Aorta (tissue), 5 donors: Measurements from ENCODE around the gene FUT7. TPM values are rescaled to one million over a fixed set of nuclear protein-coding genes. Genes with fewer than 3 reads are reported as not detected.
A peak's percentile ranks its signal among the peaks of the same experiment; 100 is the strongest.

Experiments used
- ATAC-seq: fragments of 200-7000 bp; cut with Tn5 transposase; one replicate; pipeline ENCODE4 v1.9.1; 2022; ENCODE audit warnings: moderate library complexity; ENCODE audit not compliant: low FRiP score
- DNase-seq, 2 donors: peaks; one replicate each; pipeline ENCODE4 v3.0.0-alpha.2; 2020
- H3K27ac ChIP-seq, 2 donors: one replicate each; pipeline ENCODE4 v1.5.1; 2013; ENCODE audit warnings: low read length in 2 of 2, mild to moderate bottlenecking in 2 of 2, moderate library complexity in 2 of 2, control low read depth in 1 of 2, inconsistent platforms in 1 of 2, low read depth in 1 of 2
- H3K27me3 ChIP-seq, 2 donors: one replicate each; pipeline ENCODE4 v1.6.1; 2013; ENCODE audit warnings: control low read depth in 1 of 2, low read length in 1 of 2, mild to moderate bottlenecking in 1 of 2, moderate library complexity in 1 of 2; ENCODE audit not compliant: insufficient read depth in 2 of 2, control insufficient read depth in 1 of 2
- H3K36me3 ChIP-seq, 2 donors: one replicate each; pipeline ENCODE4 v1.6.1; 2013; ENCODE audit warnings: control low read depth in 1 of 2, low read length in 1 of 2, mild to moderate bottlenecking in 1 of 2; ENCODE audit not compliant: insufficient read depth in 2 of 2, control insufficient read depth in 1 of 2
- H3K4me1 ChIP-seq, 2 donors: one replicate each; pipeline ENCODE4 v1.6.1; 2013; ENCODE audit warnings: low read length in 2 of 2, control low read depth in 1 of 2, mild to moderate bottlenecking in 1 of 2, moderate library complexity in 1 of 2; ENCODE audit not compliant: insufficient read depth in 2 of 2, control insufficient read depth in 1 of 2
- H3K4me3 ChIP-seq, 2 donors: one replicate each; pipeline ENCODE4 v1.5.1; 2013; ENCODE audit warnings: low read length in 2 of 2, control low read depth in 1 of 2, mild to moderate bottlenecking in 1 of 2
- H3K9me3 ChIP-seq: one replicate; pipeline ENCODE4 v1.6.1; 2013; ENCODE audit warnings: mild to moderate bottlenecking, low read length; ENCODE audit not compliant: control insufficient read depth
- WGBS, 2 donors: extraction: QIAGEN DNeasy Blood & Tissue Kit; methylation state at CpG; one replicate each; pipeline ENCODE4 v1.1.7; 2013; 5-methylcytosine and 5-hydroxymethylcytosine counted together
- intact Hi-C, 2 donors: fragments of 100-400 bp; cut with DNase I; formaldehyde crosslinking; loops; one replicate each; pipeline versions ENCODE4 v1.14.2 to v1.15.0; 2022
- polyA plus RNA-seq, 2 donors: library from polyadenylated mRNA; stranded (reverse); fragments of 200-250 nt; gene quantifications; one replicate each; pipeline ENCODE4 v1.2.3, GENCODE V29; 2013
- total RNA-seq, 2 donors: library from RNA; stranded (reverse); fragmentation: NEBNext Ultra II Directional; extraction: Animal tissue kit (Norgen Biotek cat#: 25700); gene quantifications; one replicate each; pipeline ENCODE4 v1.2.1, GENCODE V29; 2021
- donor health status: healthy with polysubstance abuse.
- donor health status: Bipolar disorder and iron deficiency.
- donor health status: DM: no; HTN: no; CAD: no.
- donor health status: DM: no; HTN: no; CAD: no.
- donor health status: DM: yes; HTN: yes; CAD: no.

Gene FUT7
- total and polyA plus RNA-seq, 4 donors, result 0.27 to 0.68 TPM; not detected in 2

GRCh38 chr9:137075275-137075775 is 43.4 kb upstream of the FUT7 start:
- WGBS, 2 donors, result 83 to 88% methylated on average over 12 of the region's 12 CpGs

DNA sequence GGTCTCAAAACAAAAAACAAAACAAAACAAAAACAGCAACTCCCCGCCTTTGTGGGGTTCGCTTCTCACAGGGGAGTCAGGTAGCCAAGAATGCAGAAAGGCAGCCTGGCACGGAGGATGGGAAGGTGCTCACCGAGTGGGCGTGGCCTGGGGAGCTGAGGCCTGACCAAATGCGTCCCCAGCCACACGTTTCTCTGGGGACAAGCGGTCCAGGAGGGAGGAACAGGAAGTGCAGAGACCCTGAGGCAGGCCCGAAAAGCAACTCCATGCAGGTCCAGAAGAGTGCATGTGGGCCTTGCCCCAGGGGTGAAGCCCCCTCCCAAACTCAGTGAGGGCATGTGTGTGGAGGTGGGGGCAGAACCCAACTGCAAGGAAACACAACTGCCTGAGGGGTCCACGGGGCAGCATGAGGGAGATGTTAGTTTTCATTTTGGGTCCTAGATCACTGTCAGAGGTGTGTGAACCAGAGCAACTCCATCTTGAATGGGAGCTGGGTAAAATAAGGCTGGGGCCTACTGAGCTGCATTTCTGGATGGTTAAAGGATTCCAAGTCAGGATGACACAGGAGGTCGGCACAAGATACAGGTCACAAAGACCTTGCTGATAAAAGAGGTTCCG is 42.9 kb upstream of the FUT7 start:
- intact Hi-C loops, result no loop called here
- Histone ChIP-seq H3K9me3 (no peaks in the 10 kb centered on the region), H3K4me1 (no peaks in the 10 kb centered on the region), H3K27ac (no peak overlapping the region), H3K4me3 (no peak overlapping the region), H3K36me3 (no peaks in the 10 kb centered on the region), H3K27me3 (no peaks in the 10 kb centered on the region)
- DNase-seq, result no peak
- 88% methylated on average over 12 of the region's 12 CpGs for WGBS, 2 donors
- no peak for ATAC-seq

More at GRCh38 chr9:137075275-137075775, 43.4 kb upstream of the FUT7 start:
- ATAC-seq (no peak), DNase-seq (no peak)
- Histone ChIP-seq H3K9me3 (no peaks in the 10 kb centered on the region), H3K27me3 (no peaks in the 10 kb centered on the region), H3K27ac (no peak overlapping the region), H3K4me1 (no peaks in the 10 kb centered on the region), H3K36me3 (no peaks in the 10 kb centered on the region), H3K4me3 (no peak overlapping the region)
- intact Hi-C loops, result no loop called here

DNA sequence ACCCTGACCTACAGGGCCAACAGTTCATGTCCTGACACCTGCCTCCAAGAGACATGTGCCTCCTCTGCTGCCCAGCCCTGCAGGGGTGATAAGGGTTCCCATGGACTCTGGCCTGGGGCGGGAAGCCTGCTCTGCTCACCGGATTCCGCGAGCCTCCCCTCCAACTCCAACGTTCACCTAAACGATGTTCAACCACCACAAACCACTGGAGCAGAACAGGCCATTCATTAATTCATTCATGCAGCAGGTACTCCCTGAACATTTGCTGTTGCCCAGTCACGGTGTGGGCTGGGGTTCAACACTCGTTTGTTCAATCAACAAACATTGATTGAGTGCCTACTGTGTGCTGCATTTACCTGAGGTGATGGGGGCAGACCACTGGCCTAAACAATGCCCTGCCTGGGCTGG is 42.1 kb upstream of the FUT7 start:
- H3K9me3 ChIP-seq, result no peaks in the 10 kb centered on the region
- no peak for DNase-seq
- H3K4me3 ChIP-seq, result no peak overlapping the region
- 90 to 91% methylated on average over 8 of the region's 8 CpGs for whole genome bisulfite sequencing, 2 donors
- ATAC-seq, result no peak
- H3K4me1 ChIP-seq, result no peaks in the 10 kb centered on the region
- intact Hi-C loops, result no loop called here
- no peaks in the 10 kb centered on the region for H3K27me3 ChIP-seq
- no peak overlapping the region for H3K27ac ChIP-seq
- H3K36me3 ChIP-seq, result no peaks in the 10 kb centered on the region

DNA sequence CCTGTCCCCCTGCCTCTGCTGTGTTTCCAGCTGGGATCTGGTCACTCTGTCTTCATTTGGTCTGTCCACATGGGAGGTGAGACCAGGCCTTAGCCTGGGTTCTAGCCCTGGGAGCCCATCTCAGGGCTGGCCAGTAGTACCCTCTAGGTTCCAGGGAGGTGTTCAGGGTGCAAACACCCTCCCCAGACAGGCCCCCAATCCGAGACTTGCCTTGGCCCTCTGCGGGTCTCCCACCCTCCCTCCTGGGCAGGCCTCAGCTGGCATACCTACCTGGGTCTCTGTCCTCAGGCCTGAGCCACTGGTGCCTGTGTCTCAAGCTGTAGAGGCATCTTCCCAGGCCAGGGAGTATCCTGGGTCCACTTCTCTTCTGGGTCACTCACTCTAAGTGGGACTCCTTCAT is 39.4 kb upstream of the FUT7 start:
- ATAC-seq, result no peak
- H3K4me3 ChIP-seq, result no peak overlapping the region
- H3K9me3 ChIP-seq, result no peaks in the 10 kb centered on the region
- WGBS, 2 donors, result 73 to 85% methylated on average over 2 of the region's 2 CpGs
- DNase-seq, result no peak
- no peaks in the 10 kb centered on the region for H3K36me3 ChIP-seq
- no peak overlapping the region for H3K27ac ChIP-seq
- no peaks in the 10 kb centered on the region for H3K4me1 ChIP-seq
- intact Hi-C loops, result no loop called here
- no peaks in the 10 kb centered on the region for H3K27me3 ChIP-seq

GRCh38 chr9:137070906-137071275 is 39.0 kb upstream of the FUT7 start:
- ATAC-seq, result peak; percentile 31
- H3K27ac ChIP-seq, result no peak overlapping the region
- H3K4me1 ChIP-seq, result no peaks in the 10 kb centered on the region
- DNase-seq, result no peak
- no peak overlapping the region for H3K4me3 ChIP-seq
- H3K36me3 ChIP-seq, result no peaks in the 10 kb centered on the region
- intact Hi-C loops, result no loop called here
- WGBS, 2 donors, result 10 to 22% methylated on average over 4 to 6 of the region's 6 CpGs
- no peaks in the 10 kb centered on the region for H3K9me3 ChIP-seq
- H3K27me3 ChIP-seq, result no peaks in the 10 kb centered on the region

- WGBS, 2 donors, result 0 to 1% methylated on average over 46 to 74 of the region's 74 CpGs
- H3K4me3 ChIP-seq, result no peak within 1 kb of the TSS
- no peaks in the 10 kb centered on the region for H3K27me3 ChIP-seq
- peak; percentile 93 to 95 for DNase-seq
- no peaks in the 10 kb centered on the region for H3K36me3 ChIP-seq
- no peaks in the 10 kb centered on the region for H3K9me3 ChIP-seq
- H3K27ac ChIP-seq, result no peak within 1 kb of the TSS
- ATAC-seq, result peak; percentile 90
- no peaks in the 10 kb centered on the region for H3K4me1 ChIP-seq
- intact Hi-C loops, result no loop called here
These were observed 38.5 kb upstream of the FUT7 start, which contains the start of gene SAPCD2 for GRCh38 chr9:137070201-137070905. TSS of gene SAPCD2 (minus strand) at chr9:137070557. CDS start at chr9:137070460, 97 bp downstream.

DNA sequence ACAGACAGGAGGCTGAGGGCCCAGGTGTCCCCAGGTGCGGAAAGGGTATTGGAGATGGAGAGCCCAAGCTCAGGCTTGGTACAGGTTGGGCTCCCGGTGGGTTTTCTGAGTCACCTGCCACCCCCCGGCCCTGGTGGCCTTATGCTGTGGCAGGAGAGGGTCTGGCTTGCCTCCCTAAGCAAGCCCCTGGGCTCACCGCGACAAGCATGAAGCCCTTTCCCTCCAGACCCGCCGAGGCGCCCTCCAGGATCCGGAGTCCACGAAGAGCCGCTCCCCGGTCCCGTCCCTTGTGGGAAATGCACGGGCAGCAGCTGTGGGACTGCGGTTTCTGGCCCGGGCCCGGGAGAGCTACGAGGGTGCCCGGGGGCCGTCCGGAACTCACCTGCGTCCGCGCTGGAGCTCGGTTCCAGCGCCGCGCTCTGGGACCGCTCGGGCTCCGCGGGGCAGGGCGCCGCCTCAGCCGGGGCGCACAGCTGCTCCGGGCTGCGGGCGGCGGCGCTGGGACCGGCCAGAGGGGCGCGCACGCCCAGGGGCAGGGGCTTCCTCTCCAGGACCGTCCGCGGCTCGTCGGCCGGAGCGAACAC is 37.7 kb upstream of the FUT7 start:
- DNase-seq (no peak), ATAC-seq (no peak)
- no peak overlapping the region for H3K4me3 ChIP-seq
- no peaks in the 10 kb centered on the region for H3K9me3 ChIP-seq
- H3K36me3 ChIP-seq, result no peaks in the 10 kb centered on the region
- H3K4me1 ChIP-seq, result no peaks in the 10 kb centered on the region
- intact Hi-C loops, result loop anchor here (10.0 kb wide), 1 partner anchor 285 kb away; no protein-coding TSS in a partner anchor
- no peaks in the 10 kb centered on the region for H3K27me3 ChIP-seq
- 8 to 9% methylated on average over 38 to 52 of the region's 52 CpGs for WGBS, 2 donors
- H3K27ac ChIP-seq, result no peak overlapping the region

GRCh38 chr9:137068539-137069507 is 36.9 kb upstream of the FUT7 start:
- intact Hi-C loops, result loop anchor here (10.0 kb wide), 1 partner anchor 284 kb away; no protein-coding TSS in a partner anchor
- H3K4me1 ChIP-seq, result no peaks in the 10 kb centered on the region
- DNase-seq (no peak), ATAC-seq (no peak)
- H3K27ac ChIP-seq, result no peak overlapping the region
- H3K9me3 ChIP-seq, result no peaks in the 10 kb centered on the region
- no peaks in the 10 kb centered on the region for H3K36me3 ChIP-seq
- WGBS, 2 donors, result 91 to 92% methylated on average over 17 of the region's 17 CpGs
- H3K4me3 ChIP-seq, result no peak overlapping the region
- no peaks in the 10 kb centered on the region for H3K27me3 ChIP-seq
